Measurements from ENCODE around the gene RTEL1. TPM values are rescaled to one million over a fixed set of nuclear protein-coding genes. Genes with fewer than 3 reads are reported as not detected.

RTEL1 gene
- total RNA-seq, 1 experiment from 2014 or later: 13.6 TPM

DNA sequence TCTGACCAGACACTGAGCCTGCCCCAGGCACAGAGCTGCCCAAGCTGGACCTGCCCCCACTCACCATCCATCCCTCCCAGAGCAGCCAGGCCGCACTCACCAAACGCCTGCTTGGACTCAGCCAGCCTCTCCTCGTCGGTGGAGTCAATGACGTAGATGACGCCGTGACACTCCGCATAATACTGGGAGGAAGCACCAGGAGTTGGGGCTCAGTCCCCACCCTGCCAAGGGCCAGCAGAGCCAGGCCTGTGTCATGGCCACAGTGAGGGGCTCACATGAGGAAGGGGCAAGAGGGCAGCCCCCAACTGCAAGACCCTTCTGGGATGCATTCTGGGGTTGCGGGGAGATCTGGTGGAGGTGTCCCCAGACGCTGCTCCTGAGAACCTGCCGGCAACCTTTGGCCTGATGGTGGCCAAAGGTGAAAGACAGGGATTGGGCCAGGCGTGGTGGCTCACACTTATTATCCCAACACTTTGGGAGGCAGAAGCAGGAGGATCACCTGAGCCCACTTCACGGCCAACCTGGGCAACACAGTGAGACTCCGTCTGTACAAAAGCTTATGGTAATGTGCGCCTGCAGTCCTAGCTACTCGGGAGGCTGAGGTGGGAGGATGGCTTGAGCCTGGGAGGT lies 44.0 kb downstream of the RTEL1 start:
- in situ Hi-C loops (cut with HindIII; ENCODE audit: low pct_unique_long_range_greater_than_20kb, low sequenced_read_pairs): no loop called here

DNA sequence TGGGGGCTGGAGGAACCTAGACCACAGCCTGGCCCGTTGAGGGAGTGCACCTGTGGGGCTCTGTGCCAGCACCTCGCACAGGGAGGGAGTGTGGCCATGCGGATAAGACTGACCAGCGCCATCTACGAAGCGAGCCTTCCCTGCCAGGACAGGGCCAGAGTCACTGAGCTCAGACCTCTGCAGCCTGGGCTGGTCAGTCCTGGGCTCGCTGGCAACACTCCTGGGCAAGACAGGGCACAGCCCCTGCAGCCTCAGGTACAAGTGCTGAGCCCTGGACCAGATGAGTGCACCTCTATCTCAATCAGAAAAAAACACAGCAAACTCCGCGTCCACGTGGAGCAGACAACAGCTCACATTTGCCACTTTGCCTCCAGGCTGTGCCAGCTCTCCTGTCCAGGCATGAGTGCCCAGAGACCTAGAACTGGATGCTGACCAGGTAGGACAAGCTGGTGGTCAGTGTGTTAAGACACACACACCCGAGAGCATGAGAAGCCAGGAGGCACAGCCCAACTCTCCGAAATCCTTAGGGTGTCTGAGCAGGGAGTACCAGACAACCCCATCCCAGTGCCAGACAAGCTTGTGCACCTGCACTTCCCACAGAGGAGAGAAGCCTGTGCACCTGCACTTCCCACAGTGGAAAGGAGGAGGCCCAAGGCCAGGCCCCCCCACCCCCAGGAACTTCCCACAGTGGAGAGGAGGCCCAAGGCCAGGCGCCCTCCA lies 44.8 kb downstream of the RTEL1 start:
- in situ Hi-C loops (cut with HindIII; ENCODE audit: low pct_unique_long_range_greater_than_20kb, low sequenced_read_pairs): no loop called here
- no peak for DNase-seq (ENCODE audit: low read depth)

More for the DNA sequence above, 44.0 kb downstream of the RTEL1 start:
- DNase-seq (ENCODE audit: low read depth): no peak

DNA sequence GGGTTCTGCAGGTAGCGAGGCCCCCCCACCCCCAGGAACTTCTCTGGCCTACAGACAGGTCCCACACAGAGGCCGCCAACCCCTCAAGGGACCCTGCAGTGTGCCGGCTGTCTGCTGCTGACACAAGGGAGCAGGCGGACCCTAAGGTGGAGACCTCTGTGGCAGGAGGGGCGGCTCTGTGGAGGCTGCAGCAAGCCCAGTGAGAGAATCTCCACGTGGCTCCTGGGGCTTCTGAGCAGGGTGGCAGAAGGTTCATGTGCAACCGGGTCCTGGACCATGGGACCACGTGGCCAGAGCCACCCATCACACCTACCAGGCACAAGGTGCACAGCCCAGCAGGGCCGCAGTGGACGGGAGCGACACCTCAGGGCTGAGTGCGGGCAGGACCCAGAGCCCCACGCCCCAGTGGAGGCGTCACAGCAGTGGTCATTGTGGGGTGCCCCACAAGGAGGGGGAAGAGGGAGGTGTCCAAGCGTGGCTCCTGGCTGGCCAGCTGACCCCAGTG lies 45.4 kb downstream of the RTEL1 start:
- in situ Hi-C loops (cut with HindIII; ENCODE audit: low pct_unique_long_range_greater_than_20kb, low sequenced_read_pairs): no loop called here
- DNase-seq (ENCODE audit: low read depth): no peak

DNA sequence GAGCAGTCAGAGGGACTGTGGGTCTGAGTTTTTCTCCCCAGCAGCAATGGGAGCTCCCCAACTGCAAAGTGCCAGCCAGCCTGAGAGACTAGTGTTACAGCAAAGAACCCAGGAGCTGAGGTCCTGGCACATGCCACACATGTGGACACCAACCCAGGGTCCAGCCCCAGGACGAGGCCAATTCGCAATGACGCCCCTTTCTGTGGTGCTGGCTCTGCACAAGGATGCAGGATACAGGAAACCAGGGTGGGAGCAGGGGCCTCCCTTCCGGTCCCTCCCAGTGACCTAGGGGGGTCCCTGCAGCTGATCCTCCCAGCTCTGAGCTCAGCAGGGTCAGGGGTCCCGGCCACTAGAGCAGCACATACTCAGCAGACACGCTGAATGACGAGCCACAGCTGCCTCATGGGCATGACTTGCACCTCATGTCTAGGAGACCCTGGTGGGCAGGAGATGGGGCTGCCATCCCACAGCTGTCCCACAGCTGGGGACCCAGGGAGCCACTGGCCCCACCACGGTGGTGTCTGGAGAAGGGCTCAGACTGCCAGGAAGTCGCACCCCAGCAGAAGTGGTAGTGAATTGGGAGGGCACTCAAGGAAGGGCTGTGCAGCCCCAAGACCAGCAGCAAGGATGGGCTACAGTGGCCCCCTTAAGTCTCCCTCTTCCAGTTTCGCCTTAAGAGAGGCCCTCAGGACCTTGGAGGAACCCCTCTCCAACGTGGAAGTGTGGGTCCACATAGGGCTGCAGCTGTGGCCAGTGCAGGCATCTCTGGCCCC lies 46.0 kb downstream of the RTEL1 start:
- DNase-seq (ENCODE audit: low read depth): no peak
- in situ Hi-C loops (cut with HindIII; ENCODE audit: low pct_unique_long_range_greater_than_20kb, low sequenced_read_pairs): no loop called here

DNA sequence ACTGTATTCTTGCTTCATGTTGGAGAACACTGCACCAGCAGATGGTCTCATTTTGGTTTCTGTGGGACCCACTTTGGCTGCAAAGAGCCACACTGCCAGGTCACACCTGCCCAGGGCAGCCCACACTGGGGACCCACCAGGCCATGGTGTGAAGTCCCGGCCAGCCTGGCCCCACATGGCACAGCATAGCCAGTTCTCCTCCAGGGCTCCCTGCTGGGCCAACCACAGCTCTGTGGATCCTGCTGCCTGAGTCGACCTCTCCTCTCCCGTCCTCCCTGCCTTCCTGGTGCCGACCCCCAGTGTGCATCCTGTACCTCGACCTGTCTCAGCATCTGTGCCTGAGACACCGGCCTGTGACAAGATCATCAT lies 46.6 kb downstream of the RTEL1 start:
- no peak for DNase-seq (ENCODE audit: low read depth)
- in situ Hi-C loops (cut with HindIII; ENCODE audit: low pct_unique_long_range_greater_than_20kb, low sequenced_read_pairs): no loop called here

DNA sequence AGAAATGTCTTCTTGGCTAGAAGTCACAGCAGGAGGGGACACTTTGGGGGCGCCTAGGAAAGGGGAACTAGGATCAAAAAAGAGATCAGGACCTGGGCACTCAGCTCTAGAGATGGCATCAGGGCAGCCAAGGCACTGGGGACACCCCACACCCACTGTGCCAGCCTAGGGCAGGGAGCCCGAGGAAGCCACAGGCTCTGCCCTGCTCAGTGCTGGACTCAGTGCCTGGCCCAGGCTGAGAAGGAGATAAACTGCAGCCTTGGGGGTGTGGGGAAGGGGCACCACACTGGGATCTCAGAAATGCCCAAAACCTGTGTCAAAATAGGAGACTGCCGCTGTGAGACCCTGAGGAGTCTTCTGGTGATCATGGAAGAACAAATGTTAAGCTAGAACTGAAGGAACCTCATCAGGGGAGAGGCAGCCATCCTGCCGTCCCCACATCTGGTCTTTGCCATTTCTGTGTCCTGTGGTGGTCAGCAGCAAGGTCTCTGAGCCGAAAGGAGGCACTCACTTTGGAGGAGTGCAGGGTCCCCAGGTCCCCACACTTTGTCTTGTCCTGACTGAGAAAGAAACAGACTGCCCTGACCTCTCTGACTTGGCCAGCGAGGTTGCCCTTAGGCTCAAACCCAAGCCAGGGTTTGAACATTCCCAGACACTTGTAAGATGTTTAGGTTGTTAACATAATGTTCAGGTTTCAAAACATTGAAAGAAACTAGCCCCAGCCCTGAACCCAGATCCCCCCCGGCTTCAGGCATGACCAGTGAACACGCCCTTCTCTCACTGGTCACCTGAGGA lies 47.3 kb downstream of the RTEL1 start:
- in situ Hi-C loops (cut with HindIII; ENCODE audit: low pct_unique_long_range_greater_than_20kb, low sequenced_read_pairs): no loop called here
- no peak for DNase-seq (ENCODE audit: low read depth)

DNA sequence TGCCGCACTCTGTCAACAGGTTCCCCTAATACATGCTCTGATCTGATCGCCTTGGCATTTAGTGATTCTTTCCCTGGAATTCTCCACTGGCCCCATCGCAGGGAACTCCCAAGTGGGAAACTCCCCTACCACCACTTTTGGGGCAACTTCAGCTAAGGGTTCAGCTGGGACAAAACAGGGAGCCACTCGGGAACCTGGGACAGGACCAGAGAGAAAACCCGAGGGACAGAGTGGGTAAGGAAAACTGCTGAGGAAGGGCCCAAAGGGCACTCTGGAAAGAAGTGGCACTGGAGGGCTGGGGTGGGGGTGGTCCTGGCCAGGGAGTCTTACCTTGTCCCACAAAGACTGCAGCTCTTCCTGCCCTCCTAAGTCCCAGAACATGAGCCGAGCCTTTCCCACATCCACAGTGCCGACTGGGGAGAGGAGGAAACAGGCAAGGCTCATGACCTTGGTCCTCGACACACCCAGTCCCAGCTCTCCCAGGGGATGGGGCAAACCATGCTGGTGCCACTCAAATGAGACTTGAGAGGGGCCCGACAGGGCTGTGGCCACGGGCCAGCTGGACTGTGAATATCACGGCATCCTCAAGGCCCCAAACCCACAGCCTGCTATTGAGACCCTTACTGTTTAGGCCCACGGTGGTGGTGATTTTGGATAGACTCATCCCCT lies 48.0 kb downstream of the RTEL1 start:
- in situ Hi-C loops (cut with HindIII; ENCODE audit: low pct_unique_long_range_greater_than_20kb, low sequenced_read_pairs): no loop called here

DNA sequence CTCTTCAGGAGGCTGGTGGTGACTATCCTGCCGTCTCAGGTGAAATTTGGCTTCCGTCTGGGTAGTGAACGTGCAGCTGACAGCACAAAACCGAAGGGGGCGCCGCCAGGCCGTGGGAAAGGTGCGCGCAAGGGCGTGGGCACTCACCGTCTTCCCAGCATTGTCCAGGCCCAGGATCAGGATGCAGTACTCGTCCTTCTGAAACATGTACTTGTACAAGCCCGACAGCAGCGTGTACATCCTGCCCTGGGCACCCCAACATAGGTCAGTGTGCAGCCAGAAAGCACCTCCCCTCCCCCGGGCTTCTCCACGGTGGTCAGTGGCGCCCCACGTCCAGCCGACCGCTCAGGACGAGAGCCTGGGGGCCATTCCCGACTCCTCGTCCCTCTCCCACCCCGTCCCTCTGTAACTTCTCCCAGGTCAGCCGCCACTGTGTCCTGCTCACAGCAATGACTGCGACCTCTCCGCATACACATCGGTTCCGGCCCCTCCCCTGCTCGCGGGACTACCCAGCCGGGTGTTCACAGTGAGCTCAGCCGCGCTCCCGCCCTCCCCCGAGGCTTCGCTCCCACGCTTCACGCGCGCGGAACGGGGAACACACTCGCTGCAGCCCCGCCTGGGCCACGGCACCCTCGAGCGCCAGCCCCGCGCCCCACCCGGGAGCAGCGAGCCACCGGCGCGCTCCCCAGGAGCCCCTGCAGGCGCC lies 48.9 kb downstream of the RTEL1 start:
- peak; percentile 55 for DNase-seq (ENCODE audit: low read depth)
- in situ Hi-C loops (cut with HindIII; ENCODE audit: low pct_unique_long_range_greater_than_20kb, low sequenced_read_pairs): no loop called here

More for the DNA sequence above, 48.0 kb downstream of the RTEL1 start:
- no peak for DNase-seq (ENCODE audit: low read depth)

DNA sequence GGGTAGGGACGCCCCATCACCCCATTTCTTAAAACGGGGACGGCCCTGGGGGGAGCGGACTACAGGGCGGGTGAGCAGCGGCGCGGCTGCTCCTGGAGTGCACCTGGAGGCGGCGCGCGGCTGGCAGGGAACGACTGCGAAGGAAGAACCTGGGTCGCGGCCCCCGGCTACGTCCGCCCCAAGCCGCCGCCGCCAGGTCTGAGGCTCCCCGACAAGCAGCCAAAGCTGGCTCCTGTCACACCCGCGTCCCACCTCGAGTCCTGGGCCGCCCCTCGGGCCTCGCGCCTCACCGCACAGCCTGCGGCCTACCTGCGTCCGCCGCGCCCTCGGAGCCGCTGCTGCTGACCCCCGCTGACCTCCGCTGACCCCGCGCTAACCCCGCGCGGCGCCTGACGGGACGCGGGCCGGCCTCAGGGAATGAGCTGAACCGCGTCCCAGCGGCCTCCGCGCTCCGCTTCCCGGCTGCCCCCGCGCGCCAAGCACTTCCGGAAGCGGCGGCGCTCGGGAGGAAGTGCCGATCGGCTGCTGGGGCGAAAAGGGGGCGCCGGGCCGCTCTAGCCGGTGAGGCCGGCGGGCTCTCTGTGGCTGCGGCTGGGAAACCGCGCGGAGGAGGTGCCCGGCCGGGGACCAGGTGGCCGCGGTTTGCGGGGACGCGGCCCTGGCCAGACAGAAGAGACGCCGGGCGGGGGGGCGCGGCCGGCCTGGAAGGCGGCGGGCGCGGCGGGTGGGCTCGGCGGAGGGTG lies 49.6 kb downstream of the RTEL1 start, which contains the start of the genes ARFRP1 and ZGPAT:
Gene ARFRP1 (minus strand): TSS at position 419 of the 743 bp plus-strand sequence. CDS start 885 bp downstream, outside the sequence.
Gene ZGPAT (plus strand): TSS at position 482 of the 743 bp plus-strand sequence. CDS start 542 bp downstream, outside the sequence.
- DNase-seq (ENCODE audit: low read depth): peak; percentile 83
- in situ Hi-C loops (cut with HindIII; ENCODE audit: low pct_unique_long_range_greater_than_20kb, low sequenced_read_pairs): no loop called here

DNA sequence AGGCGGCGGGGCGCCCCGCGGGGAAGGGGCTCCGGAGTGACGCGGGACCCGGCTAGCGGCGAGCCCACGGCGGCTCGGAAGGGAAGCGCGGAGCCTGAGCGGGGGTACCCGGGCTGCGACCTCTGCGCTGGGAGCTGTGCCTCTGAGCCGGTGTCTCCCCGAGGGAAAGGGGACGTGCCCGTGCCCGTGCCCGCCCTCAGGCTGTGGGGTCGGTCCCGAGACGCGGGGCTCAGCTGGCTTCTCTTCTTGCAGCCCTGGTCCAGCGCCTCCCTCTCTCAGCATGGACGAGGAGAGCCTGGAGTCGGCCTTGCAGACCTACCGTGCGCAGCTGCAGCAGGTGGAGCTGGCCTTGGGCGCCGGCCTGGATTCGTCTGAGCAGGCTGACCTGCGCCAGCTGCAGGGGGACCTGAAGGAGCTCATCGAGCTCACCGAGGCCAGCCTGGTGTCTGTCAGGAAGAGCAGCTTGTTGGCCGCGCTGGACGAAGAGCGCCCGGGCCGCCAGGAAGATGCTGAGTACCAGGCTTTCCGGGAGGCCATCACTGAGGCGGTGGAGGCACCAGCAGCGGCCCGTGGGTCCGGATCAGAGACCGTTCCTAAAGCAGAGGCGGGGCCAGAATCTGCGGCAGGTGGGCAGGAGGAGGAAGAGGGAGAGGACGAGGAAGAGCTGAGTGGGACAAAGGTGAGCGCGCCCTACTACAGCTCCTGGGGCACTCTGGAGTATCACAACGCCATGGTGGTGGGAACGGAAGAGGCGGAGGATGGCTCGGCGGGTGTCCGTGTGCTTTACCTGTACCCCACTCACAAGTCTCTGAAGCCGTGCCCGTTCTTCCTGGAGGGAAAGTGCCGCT lies 50.4 kb downstream of the RTEL1 start:
- in situ Hi-C loops (cut with HindIII; ENCODE audit: low pct_unique_long_range_greater_than_20kb, low sequenced_read_pairs): no loop called here
- DNase-seq (ENCODE audit: low read depth): no peak

DNA sequence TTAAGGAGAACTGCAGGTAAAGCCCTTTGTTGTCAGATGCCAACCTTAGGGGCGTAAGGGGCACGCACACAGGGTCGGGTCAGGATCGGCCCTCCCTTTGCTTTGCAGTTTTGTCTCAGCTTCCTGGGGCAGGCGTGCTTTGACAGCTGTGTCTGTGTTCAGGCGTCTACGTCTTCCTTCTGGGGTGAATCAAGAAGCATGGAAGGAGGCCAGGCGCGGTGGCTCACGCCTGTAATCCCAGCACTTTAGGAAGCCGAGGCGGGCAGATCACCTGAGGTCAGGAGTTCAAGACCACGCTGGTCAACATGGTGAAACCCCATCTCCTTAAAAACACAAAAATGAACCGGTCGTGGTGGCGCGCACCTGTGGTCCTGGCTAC lies 51.0 kb downstream of the RTEL1 start:
- in situ Hi-C loops (cut with HindIII; ENCODE audit: low pct_unique_long_range_greater_than_20kb, low sequenced_read_pairs): no loop called here
- DNase-seq (ENCODE audit: low read depth): no peak

DNA sequence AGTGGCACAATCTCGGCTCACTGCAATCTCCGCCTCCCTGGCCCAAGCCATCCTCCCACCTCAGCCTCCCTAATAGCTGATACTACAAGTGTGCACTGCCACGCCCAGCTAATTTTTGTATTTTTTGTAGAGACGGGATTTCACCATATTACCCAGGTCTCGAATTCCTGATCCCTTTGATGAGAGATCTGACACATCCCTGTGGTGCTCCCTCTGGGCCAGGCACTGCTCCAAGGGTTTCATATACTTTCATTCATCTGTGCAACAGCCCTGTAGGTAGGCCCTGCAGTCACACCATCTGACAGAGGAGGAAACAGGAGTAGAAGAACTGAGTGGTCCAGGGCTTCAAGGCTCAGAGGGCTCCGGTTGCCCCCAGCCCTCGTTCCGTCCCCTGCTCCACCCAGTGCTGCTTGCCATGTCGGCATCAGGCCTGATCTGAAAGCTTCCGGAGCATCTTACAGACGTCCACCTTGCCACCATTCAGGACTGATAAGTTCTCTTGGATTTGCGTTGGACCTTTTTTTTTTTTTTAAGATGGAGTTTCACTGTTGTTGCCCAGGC lies 53.1 kb downstream of the RTEL1 start:
- in situ Hi-C loops (cut with HindIII; ENCODE audit: low pct_unique_long_range_greater_than_20kb, low sequenced_read_pairs): no loop called here
- DNase-seq (ENCODE audit: low read depth): no peak

DNA sequence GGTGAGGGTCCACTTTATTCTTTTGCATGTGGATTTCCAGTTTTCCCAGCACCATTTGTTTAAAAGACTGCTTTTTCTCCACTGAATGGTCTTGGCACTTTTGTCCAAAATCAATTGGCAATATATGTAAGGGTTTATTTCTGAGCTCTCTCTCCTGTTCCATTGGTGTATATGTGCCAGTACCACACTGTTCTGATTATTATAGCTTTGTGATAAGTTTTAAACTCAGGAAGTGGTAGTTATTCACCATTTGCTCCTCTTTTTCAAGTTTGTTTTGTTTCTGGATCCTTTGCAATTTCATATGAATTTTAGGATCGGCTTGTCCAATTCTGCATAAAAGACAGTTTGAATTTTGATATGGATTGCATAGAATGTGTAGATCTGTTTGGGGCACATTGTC lies 54.1 kb downstream of the RTEL1 start:
- DNase-seq (ENCODE audit: low read depth): no peak
- in situ Hi-C loops (cut with HindIII; ENCODE audit: low pct_unique_long_range_greater_than_20kb, low sequenced_read_pairs): no loop called here

DNA sequence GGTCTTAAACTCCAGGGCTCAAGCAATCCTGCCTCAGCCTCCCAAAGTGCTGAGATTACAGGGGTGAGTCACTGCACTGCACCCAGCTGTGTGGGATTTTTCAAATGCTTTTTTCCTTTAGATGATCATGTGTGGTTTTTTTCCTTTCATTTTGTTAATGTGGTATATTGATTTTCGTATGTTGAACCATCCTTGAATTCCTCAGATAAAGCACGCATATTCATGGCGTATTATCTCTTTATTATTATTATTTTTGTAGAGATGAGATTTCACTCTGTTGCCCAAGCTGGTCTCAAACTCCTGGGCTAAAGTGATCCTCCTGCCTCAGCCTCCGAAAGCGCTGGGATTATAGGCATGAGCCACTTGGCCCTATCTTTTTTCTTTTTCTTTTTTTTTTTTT lies 56.7 kb downstream of the RTEL1 start:
- in situ Hi-C loops (cut with HindIII; ENCODE audit: low pct_unique_long_range_greater_than_20kb, low sequenced_read_pairs): no loop called here
- no peak for DNase-seq (ENCODE audit: low read depth)

DNA sequence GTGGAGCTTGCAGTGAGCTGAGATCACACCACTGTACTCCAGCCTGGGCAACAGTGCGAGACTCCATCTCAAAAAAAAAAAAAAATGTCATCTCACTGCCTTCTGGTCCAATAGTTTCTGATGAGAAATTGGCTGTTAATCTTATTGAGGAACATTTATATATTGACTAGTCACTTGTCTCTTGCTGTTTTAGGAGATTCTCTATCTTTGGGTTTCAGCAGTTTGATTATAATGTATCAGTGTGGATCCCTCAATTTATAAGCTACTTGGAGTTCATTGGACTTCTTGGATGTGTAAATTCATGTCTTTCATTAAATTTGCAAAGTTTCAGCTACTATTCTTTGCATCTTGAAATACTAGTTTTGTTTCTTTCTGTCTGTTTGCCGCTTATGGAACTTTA lies 60.9 kb downstream of the RTEL1 start:
- DNase-seq (ENCODE audit: low read depth): no peak
- in situ Hi-C loops (cut with HindIII; ENCODE audit: low pct_unique_long_range_greater_than_20kb, low sequenced_read_pairs): no loop called here

Data from Caki2 (cell line).